HL-60/S4 treated with phorbol 12-myristate 13-acetate at 8.2 ng/mL for 4 days and 3 days (cell line): ENCODE data around the gene RPL3.

Experiments used
- in situ Hi-C: fragments of 300-500 bp; cut with MboI; formaldehyde crosslinking; loops from 2 replicates; pipeline ENCODE4 v1.15.0; 2022; ENCODE audit warnings: low sequenced_read_pairs

RPL3 gene

GRCh38 chr22:39284142-39284980 is 35.1 kb downstream of the RPL3 start:
- in situ Hi-C loops: no loop called here

- in situ Hi-C loops: no loop called here
Observed at GRCh38 chr22:39283322-39284141, 35.9 kb downstream of the RPL3 start.

- in situ Hi-C loops: no loop called here
Observed at GRCh38 chr22:39282645-39283321, 36.6 kb downstream of the RPL3 start.

- in situ Hi-C loops: no loop called here
Observed at GRCh38 chr22:39281126-39281525, 38.3 kb downstream of the RPL3 start.

GRCh38 chr22:39280250-39280649 is 39.2 kb downstream of the RPL3 start:
- in situ Hi-C loops: no loop called here

GRCh38 chr22:39279170-39279850 is 40.1 kb downstream of the RPL3 start:
- in situ Hi-C loops: no loop called here

- in situ Hi-C loops: no loop called here
Observed at GRCh38 chr22:39278040-39278439, 41.4 kb downstream of the RPL3 start.

GRCh38 chr22:39277142-39277607 is 42.2 kb downstream of the RPL3 start:
- in situ Hi-C loops: no loop called here

- in situ Hi-C loops: no loop called here
Observed at GRCh38 chr22:39276440-39277141, 42.8 kb downstream of the RPL3 start.

GRCh38 chr22:39275814-39276439 is 43.5 kb downstream of the RPL3 start:
- in situ Hi-C loops: no loop called here

GRCh38 chr22:39273950-39274887 is 45.2 kb downstream of the RPL3 start:
- in situ Hi-C loops: no loop called here

- in situ Hi-C loops: no loop called here
Observed at GRCh38 chr22:39270792-39271191, 48.6 kb downstream of the RPL3 start.

GRCh38 chr22:39270280-39270679 is 49.1 kb downstream of the RPL3 start:
- in situ Hi-C loops: no loop called here

GRCh38 chr22:39269095-39269790 is 50.2 kb downstream of the RPL3 start:
- in situ Hi-C loops: no loop called here

GRCh38 chr22:39268645-39269044 is 50.8 kb downstream of the RPL3 start:
- in situ Hi-C loops: no loop called here

- in situ Hi-C loops: no loop called here
Observed at GRCh38 chr22:39267974-39268373, 51.4 kb downstream of the RPL3 start.

GRCh38 chr22:39266398-39267030 is 52.9 kb downstream of the RPL3 start:
- in situ Hi-C loops: no loop called here
